Measurements from ENCODE around the gene STARD3NL. TPM values are rescaled to one million over a fixed set of nuclear protein-coding genes. Genes with fewer than 3 reads are reported as not detected.
"Not testable (repeated sequence)": the region's sequence is repeated elsewhere in the genome, so short reads cannot be mapped to it uniquely, and the experiment has no call there.

The STARD3NL gene
- total RNA-seq, 1 donor from 2014 or later: 61.1 TPM

- H3K27ac Mint-ChIP-seq: no peak overlapping the region
Measured at GRCh38 chr7:38242814-38243213, 64.8 kb downstream of the STARD3NL start.

DNA sequence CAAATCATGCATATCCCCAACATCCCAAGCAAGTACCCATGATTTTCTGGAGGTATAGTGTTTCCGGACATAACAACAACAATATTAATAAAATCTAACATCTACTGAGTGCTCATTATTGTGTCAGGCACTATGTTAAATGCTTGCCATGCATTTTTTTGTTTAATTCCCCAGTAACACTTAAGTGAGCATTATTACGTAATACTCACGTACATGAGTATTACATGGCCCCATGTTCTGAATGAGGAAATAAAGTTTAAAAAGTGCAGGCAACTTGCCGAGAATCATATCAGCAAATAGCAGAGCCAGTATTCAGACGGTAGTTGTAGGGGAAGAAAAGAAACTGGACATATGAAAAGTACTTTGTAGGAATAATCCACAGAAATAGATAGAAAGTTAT is 65.3 kb downstream of the STARD3NL start:
- H3K27me3 Mint-ChIP-seq; H3K9me3 Mint-ChIP-seq (ENCODE audit: low read depth); DNase-seq (ENCODE audit: low spot score, unreplicated experiment); H3K4me1 Mint-ChIP-seq (ENCODE audit: low read depth); H3K27ac Mint-ChIP-seq; H3K4me3 Mint-ChIP-seq (ENCODE audit: low read depth); H3K36me3 Mint-ChIP-seq (ENCODE audit: insufficient read depth): not testable (repeated sequence)

More at GRCh38 chr7:38242814-38243213, 64.8 kb downstream of the STARD3NL start:
- Mint-ChIP-seq H3K4me1 (ENCODE audit: low read depth) (no peaks in the 10 kb centered on the region), H3K4me3 (ENCODE audit: low read depth) (no peak overlapping the region), H3K36me3 (ENCODE audit: insufficient read depth) (no peaks in the 10 kb centered on the region), H3K9me3 (ENCODE audit: low read depth) (no peaks in the 10 kb centered on the region), H3K27me3 (peaks cover 2% of the 10 kb centered on the region)
- DNase-seq (ENCODE audit: low spot score, unreplicated experiment): no peak
- TF ChIP-seq CTCF (IDR thresholded peaks at IDR 0.05; ENCODE audit: unreplicated experiment): no peak

DNA sequence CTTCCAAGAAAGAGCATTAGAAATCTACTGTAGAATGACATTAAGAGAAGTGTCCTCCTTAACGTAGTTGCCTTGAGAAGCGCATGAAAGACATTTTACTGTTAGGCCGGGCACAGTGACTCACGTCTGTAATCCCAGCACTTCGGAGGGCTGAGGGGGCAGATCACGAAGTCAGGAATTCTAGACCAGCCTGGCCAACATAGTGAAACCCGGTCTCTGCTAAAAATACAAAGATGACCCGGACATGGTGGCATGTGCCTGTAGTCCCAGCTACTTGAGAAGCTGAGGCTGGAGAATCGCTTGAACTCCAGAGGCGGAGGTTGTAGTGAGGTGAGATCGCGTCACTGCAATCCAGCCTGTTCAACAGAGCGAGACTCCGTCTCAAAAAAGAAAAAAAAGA is 66.5 kb downstream of the STARD3NL start:
- Mint-ChIP-seq H3K27me3 (peaks cover 2% of the 10 kb centered on the region), H3K4me3 (ENCODE audit: low read depth) (no peak overlapping the region), H3K27ac (no peak overlapping the region), H3K9me3 (ENCODE audit: low read depth) (no peaks in the 10 kb centered on the region), H3K36me3 (ENCODE audit: insufficient read depth) (no peaks in the 10 kb centered on the region), H3K4me1 (ENCODE audit: low read depth) (no peaks in the 10 kb centered on the region)
- no peak for DNase-seq (ENCODE audit: low spot score, unreplicated experiment)
- TF ChIP-seq CTCF (IDR thresholded peaks at IDR 0.05; ENCODE audit: unreplicated experiment): no peak

DNA sequence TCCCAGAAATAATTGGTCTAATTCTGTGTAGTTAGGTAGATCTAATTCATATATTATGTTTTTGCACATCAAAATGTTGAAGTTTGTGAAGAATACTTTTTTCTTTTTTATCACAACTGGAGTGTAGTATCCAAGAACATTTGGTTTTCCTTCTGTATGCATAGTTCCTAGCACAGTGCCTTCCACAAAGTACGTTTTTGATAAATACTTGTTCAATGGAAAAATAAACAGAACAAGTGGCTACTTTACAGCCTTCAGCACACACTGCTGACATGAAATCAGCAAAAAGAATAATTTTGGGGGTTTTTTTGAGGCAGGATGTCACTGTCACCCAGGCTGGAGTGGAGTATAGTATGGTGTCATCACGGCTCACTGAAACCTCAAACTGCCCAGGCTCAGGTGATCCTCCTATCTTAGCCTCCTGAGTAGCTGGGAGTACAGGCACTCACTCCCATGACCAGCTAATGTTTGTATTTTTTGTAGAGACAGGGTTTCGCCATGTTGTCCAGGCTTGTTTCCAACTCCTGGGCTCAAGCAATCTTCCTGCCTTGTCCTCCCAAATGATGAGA is 67.4 kb downstream of the STARD3NL start:
- H3K4me3 Mint-ChIP-seq (ENCODE audit: low read depth): no peak overlapping the region
- H3K27ac Mint-ChIP-seq: no peak overlapping the region
- H3K9me3 Mint-ChIP-seq (ENCODE audit: low read depth): no peaks in the 10 kb centered on the region
- TF ChIP-seq CTCF (IDR thresholded peaks at IDR 0.05; ENCODE audit: unreplicated experiment): no peak
- H3K36me3 Mint-ChIP-seq (ENCODE audit: insufficient read depth): no peaks in the 10 kb centered on the region
- no peak for DNase-seq (ENCODE audit: low spot score, unreplicated experiment)
- H3K27me3 Mint-ChIP-seq: peaks cover 2% of the 10 kb centered on the region
- H3K4me1 Mint-ChIP-seq (ENCODE audit: low read depth): no peaks in the 10 kb centered on the region

- DNase-seq (ENCODE audit: low spot score, unreplicated experiment): no peak
- Mint-ChIP-seq H3K4me3 (ENCODE audit: low read depth) (no peak overlapping the region), H3K27ac (no peak overlapping the region), H3K36me3 (ENCODE audit: insufficient read depth) (no peaks in the 10 kb centered on the region), H3K27me3 (peaks cover 2% of the 10 kb centered on the region), H3K4me1 (ENCODE audit: low read depth) (no peaks in the 10 kb centered on the region), H3K9me3 (ENCODE audit: low read depth) (no peaks in the 10 kb centered on the region)
- no peak for TF ChIP-seq CTCF (IDR thresholded peaks at IDR 0.05; ENCODE audit: unreplicated experiment)
Measured at GRCh38 chr7:38248069-38248567, 70.1 kb downstream of the STARD3NL start.

- not testable (repeated sequence) for H3K27ac Mint-ChIP-seq; H3K4me1 Mint-ChIP-seq (ENCODE audit: low read depth); DNase-seq (ENCODE audit: low spot score, unreplicated experiment); H3K4me3 Mint-ChIP-seq (ENCODE audit: low read depth); H3K9me3 Mint-ChIP-seq (ENCODE audit: low read depth); H3K36me3 Mint-ChIP-seq (ENCODE audit: insufficient read depth); H3K27me3 Mint-ChIP-seq
Measured at GRCh38 chr7:38249849-38250248, 71.8 kb downstream of the STARD3NL start.
